Measurements from ENCODE around the gene MAP2K3.
A peak's percentile ranks its signal among the peaks of the same experiment; 100 is the strongest.

Gene MAP2K3

GRCh38 chr17:21284319-21285163, at the start of gene MAP2K3:
MAP2K3 (plus strand) TSS chr17:21284711; CDS start chr17:21284921, 210 bp downstream.
- no peaks in the 10 kb centered on the region; a peak in 3 of 22 replicates for H3K36me3 ChIP-seq
- H3K27me3 ChIP-seq: peaks cover 9 to 19% (median 15%) of the 10 kb centered on the region in 11 experiments; a peak in 20 of 22 replicates
- H3K4me1 ChIP-seq: peaks cover 46 to 78% (median 65%) of the 10 kb centered on the region in 10 experiments
- peaks cover 28 to 58% (median 44%) of the 10 kb centered on the region in 11 experiments; a peak in 20 of 22 replicates for H4K20me1 ChIP-seq
- peak within 1 kb of the TSS; percentile 84 to 99 (median 92) for H3K4me3 ChIP-seq
- no peaks in the 10 kb centered on the region for H3K9me3 ChIP-seq (replicated peaks in 1 of 11)
- peak within 1 kb of the TSS; percentile 49 to 99 (median 95) for H3K27ac ChIP-seq
- no peak for TF ChIP-seq Cebpa-rat (IDR thresholded peaks at IDR 0.05)
- H3K9ac ChIP-seq: peak within 1 kb of the TSS; percentile 79 to 95 (median 86)
- H3K4me2 ChIP-seq: peak within 1 kb of the TSS; percentile 95 to 100 (median 100)

- H3K9ac ChIP-seq: no peak overlapping the region
- TF ChIP-seq Cebpa-rat (IDR thresholded peaks at IDR 0.05): no peak
- no peak overlapping the region for H3K4me2 ChIP-seq
These were observed 48.6 kb upstream of the MAP2K3 start for GRCh38 chr17:21235921-21236320.

GRCh38 chr17:21239680-21240368, 44.7 kb upstream of the MAP2K3 start:
- peak in 1 of 11 experiments; percentile 15; a peak in 1 of 22 replicates for TF ChIP-seq Cebpa-rat (IDR thresholded peaks at IDR 0.05)
- Histone ChIP-seq H3K9me3 (replicated peaks in 1 of 11) (no peaks in the 10 kb centered on the region), H3K36me3 (peaks cover 0 to 5% (median 0%) of the 10 kb centered on the region in 11 experiments; a peak in 1 of 22 replicates), H3K4me3 (no peak overlapping the region), H4K20me1 (peaks cover 0 to 50% (median 11%) of the 10 kb centered on the region in 11 experiments; a peak in 11 of 22 replicates), H3K9ac (peak overlapping the region in 1 of 11 experiments; percentile 51; a peak in 1 of 22 replicates), H3K27me3 (no peaks in the 10 kb centered on the region), H3K27ac (no peak overlapping the region), H3K4me2 (peak overlapping the region in 3 of 11 experiments; percentile 37 to 48 (median 46); a peak in 6 of 22 replicates), H3K4me1 (peaks cover 21 to 43% (median 33%) of the 10 kb centered on the region in 10 experiments; a peak in 19 of 20 replicates)

More at GRCh38 chr17:21235921-21236320, 48.6 kb upstream of the MAP2K3 start:
- Histone ChIP-seq H3K4me1 (peaks cover under 1 to 17% (median 7%) of the 10 kb centered on the region in 10 experiments; a peak in 15 of 20 replicates), H3K27me3 (no peaks in the 10 kb centered on the region), H3K36me3 (peaks cover 0 to 9% (median 3%) of the 10 kb centered on the region in 11 experiments; a peak in 6 of 22 replicates), H3K9me3 (replicated peaks in 1 of 11) (peaks cover 0 to 21% (median 7%) of the 10 kb centered on the region in 11 experiments; a peak in 12 of 22 replicates), H3K27ac (no peak overlapping the region), H3K4me3 (no peak overlapping the region), H4K20me1 (peaks cover 0 to 12% (median 0%) of the 10 kb centered on the region in 11 experiments; a peak in 5 of 22 replicates)

- Histone ChIP-seq H3K9me3 (replicated peaks in 1 of 11) (no peaks in the 10 kb centered on the region), H3K27me3 (no peaks in the 10 kb centered on the region), H3K4me2 (peak overlapping the region in 7 of 11 experiments; percentile 23 to 64 (median 46); a peak in 9 of 22 replicates), H4K20me1 (peaks cover 0 to 54% (median 11%) of the 10 kb centered on the region in 11 experiments; a peak in 12 of 22 replicates), H3K4me1 (peaks cover 21 to 46% (median 36%) of the 10 kb centered on the region in 10 experiments; a peak in 19 of 20 replicates), H3K27ac (peak overlapping the region in 1 of 11 experiments; percentile 18; a peak in 1 of 22 replicates), H3K4me3 (no peak overlapping the region), H3K36me3 (peaks cover 0 to 5% (median 0%) of the 10 kb centered on the region in 11 experiments; a peak in 1 of 22 replicates), H3K9ac (peak overlapping the region in 3 of 11 experiments; percentile 7 to 51 (median 9); a peak in 1 of 22 replicates)
- no peak for TF ChIP-seq Cebpa-rat (IDR thresholded peaks at IDR 0.05)
These were observed 44.0 kb upstream of the MAP2K3 start for GRCh38 chr17:21240369-21241055.

- Histone ChIP-seq H3K27ac (peak overlapping the region in 1 of 11 experiments; percentile 18; a peak in 1 of 22 replicates), H3K4me3 (no peak overlapping the region), H3K4me1 (peaks cover 21 to 51% (median 40%) of the 10 kb centered on the region in 10 experiments; a peak in 19 of 20 replicates), H3K9me3 (replicated peaks in 1 of 11) (no peaks in the 10 kb centered on the region), H3K9ac (peak overlapping the region in 5 of 11 experiments; percentile 9 to 47 (median 16); a peak in 4 of 22 replicates), H3K36me3 (peaks cover 0 to 5% (median 0%) of the 10 kb centered on the region in 11 experiments; a peak in 1 of 22 replicates), H4K20me1 (peaks cover 0 to 55% (median 11%) of the 10 kb centered on the region in 11 experiments; a peak in 12 of 22 replicates), H3K4me2 (peak overlapping the region; percentile 17 to 69 (median 49); a peak in 19 of 22 replicates), H3K27me3 (no peaks in the 10 kb centered on the region)
- no peak for TF ChIP-seq Cebpa-rat (IDR thresholded peaks at IDR 0.05)
These were observed 42.9 kb upstream of the MAP2K3 start for GRCh38 chr17:21241564-21241963.

GRCh38 chr17:21242026-21242697, 42.3 kb upstream of the MAP2K3 start:
- Histone ChIP-seq H3K9me3 (replicated peaks in 1 of 11) (no peaks in the 10 kb centered on the region), H3K4me1 (peaks cover 21 to 51% (median 40%) of the 10 kb centered on the region in 10 experiments; a peak in 19 of 20 replicates), H3K4me2 (peak overlapping the region; percentile 17 to 69 (median 49); a peak in 20 of 22 replicates), H3K9ac (peak overlapping the region in 2 of 11 experiments; percentile 17 to 37; a peak in 2 of 22 replicates), H4K20me1 (peaks cover 0 to 61% (median 15%) of the 10 kb centered on the region in 11 experiments; a peak in 12 of 22 replicates), H3K27ac (peak overlapping the region in 1 of 11 experiments; percentile 18; a peak in 1 of 22 replicates), H3K4me3 (no peak overlapping the region), H3K27me3 (no peaks in the 10 kb centered on the region), H3K36me3 (peaks cover 0 to 5% (median 0%) of the 10 kb centered on the region in 11 experiments; a peak in 1 of 22 replicates)
- no peak for TF ChIP-seq Cebpa-rat (IDR thresholded peaks at IDR 0.05)

- no peak overlapping the region for H3K27ac ChIP-seq
- H3K4me1 ChIP-seq: peaks cover 21 to 51% (median 40%) of the 10 kb centered on the region in 10 experiments; a peak in 19 of 20 replicates
- H3K9me3 ChIP-seq (replicated peaks in 1 of 11): no peaks in the 10 kb centered on the region
- H3K27me3 ChIP-seq: no peaks in the 10 kb centered on the region
- peak overlapping the region in 8 of 11 experiments; percentile 35 to 69 (median 56); a peak in 17 of 22 replicates for H3K4me2 ChIP-seq
- H3K36me3 ChIP-seq: peaks cover 0 to 5% (median 0%) of the 10 kb centered on the region in 11 experiments; a peak in 1 of 22 replicates
- peak overlapping the region in 2 of 11 experiments; percentile 31 to 37; a peak in 1 of 22 replicates for H3K9ac ChIP-seq
- H3K4me3 ChIP-seq: no peak overlapping the region
- TF ChIP-seq Cebpa-rat (IDR thresholded peaks at IDR 0.05): no peak
- H4K20me1 ChIP-seq: peaks cover 0 to 64% (median 15%) of the 10 kb centered on the region in 11 experiments; a peak in 12 of 22 replicates
These were observed 41.6 kb upstream of the MAP2K3 start for GRCh38 chr17:21242780-21243515.
